ENCODE data around the gene C3orf18.
"Not testable (repeated sequence)": the region's sequence is repeated elsewhere in the genome, so short reads cannot be mapped to it uniquely, and the experiment has no call there.

C3orf18 gene

GRCh38 chr3:50515565-50516439 is 51.7 kb downstream of the C3orf18 start:
- H3K36me3 ChIP-seq (ENCODE audit: control insufficient read depth in 5 of 5, insufficient read depth in 5 of 5, low read length in 5 of 5), result no peaks in the 10 kb centered on the region
- H3K27me3 ChIP-seq (ENCODE audit: control insufficient read depth in 5 of 5, insufficient read depth in 4 of 5, low read length in 5 of 5), result peaks cover 2 to 20% (median 9%) of the 10 kb centered on the region in 5 donors
- no peak overlapping the region for H3K27ac ChIP-seq (ENCODE audit: low read depth, low read length)
- H3K4me1 ChIP-seq (ENCODE audit: control insufficient read depth in 5 of 5, insufficient read depth in 5 of 5, low read length in 5 of 5), result peaks cover 0 to 16% (median 13%) of the 10 kb centered on the region in 5 donors
- no peaks in the 10 kb centered on the region for H3K9me3 ChIP-seq (ENCODE audit: control insufficient read depth in 5 of 5, low read length in 5 of 5)
- no peak overlapping the region for H3K9ac ChIP-seq (ENCODE audit: low read length in 5 of 5)
- peak overlapping the region in 1 of 5 donors; percentile 2 for H3K4me3 ChIP-seq (ENCODE audit: low read depth in 1 of 5, low read length in 5 of 5)

- peaks cover 0 to 16% (median 13%) of the 10 kb centered on the region in 5 donors for H3K4me1 ChIP-seq (ENCODE audit: control insufficient read depth in 5 of 5, insufficient read depth in 5 of 5, low read length in 5 of 5)
- H3K27ac ChIP-seq (ENCODE audit: low read depth, low read length); H3K9me3 ChIP-seq (ENCODE audit: control insufficient read depth in 5 of 5, low read length in 5 of 5); H3K9ac ChIP-seq (ENCODE audit: low read length in 5 of 5); H3K4me3 ChIP-seq (ENCODE audit: low read depth in 1 of 5, low read length in 5 of 5); H3K36me3 ChIP-seq (ENCODE audit: control insufficient read depth in 5 of 5, insufficient read depth in 5 of 5, low read length in 5 of 5): not testable (repeated sequence)
- H3K27me3 ChIP-seq (ENCODE audit: control insufficient read depth in 5 of 5, insufficient read depth in 4 of 5, low read length in 5 of 5), result peaks cover 0 to 14% (median 0%) of the 10 kb centered on the region in 5 donors
Observed at GRCh38 chr3:50512908-50513307, 54.6 kb downstream of the C3orf18 start.

GRCh38 chr3:50512131-50512530 is 55.4 kb downstream of the C3orf18 start:
- H3K9me3 ChIP-seq (ENCODE audit: control insufficient read depth in 5 of 5, low read length in 5 of 5), result no peaks in the 10 kb centered on the region
- no peak overlapping the region for H3K4me3 ChIP-seq (ENCODE audit: low read depth in 1 of 5, low read length in 5 of 5)
- H3K9ac ChIP-seq (ENCODE audit: low read length in 5 of 5), result no peak overlapping the region
- no peak overlapping the region for H3K27ac ChIP-seq (ENCODE audit: low read depth, low read length)
- peaks cover 0 to 16% (median 13%) of the 10 kb centered on the region in 5 donors for H3K4me1 ChIP-seq (ENCODE audit: control insufficient read depth in 5 of 5, insufficient read depth in 5 of 5, low read length in 5 of 5)
- peaks cover 0 to 15% (median 2%) of the 10 kb centered on the region in 5 donors for H3K27me3 ChIP-seq (ENCODE audit: control insufficient read depth in 5 of 5, insufficient read depth in 4 of 5, low read length in 5 of 5)
- H3K36me3 ChIP-seq (ENCODE audit: control insufficient read depth in 5 of 5, insufficient read depth in 5 of 5, low read length in 5 of 5), result no peaks in the 10 kb centered on the region

- H3K36me3 ChIP-seq (ENCODE audit: control insufficient read depth in 5 of 5, insufficient read depth in 5 of 5, low read length in 5 of 5), result no peaks in the 10 kb centered on the region
- no peak overlapping the region for H3K4me3 ChIP-seq (ENCODE audit: low read depth in 1 of 5, low read length in 5 of 5)
- H3K27ac ChIP-seq (ENCODE audit: low read depth, low read length), result no peak overlapping the region
- H3K9ac ChIP-seq (ENCODE audit: low read length in 5 of 5), result no peak overlapping the region
- H3K4me1 ChIP-seq (ENCODE audit: control insufficient read depth in 5 of 5, insufficient read depth in 5 of 5, low read length in 5 of 5), result peaks cover 0 to under 1% (median under 1%) of the 10 kb centered on the region in 5 donors
- peaks cover 0 to 16% (median 3%) of the 10 kb centered on the region in 5 donors for H3K27me3 ChIP-seq (ENCODE audit: control insufficient read depth in 5 of 5, insufficient read depth in 4 of 5, low read length in 5 of 5)
- H3K9me3 ChIP-seq (ENCODE audit: control insufficient read depth in 5 of 5, low read length in 5 of 5), result no peaks in the 10 kb centered on the region
Observed at GRCh38 chr3:50510325-50510724, 57.2 kb downstream of the C3orf18 start.

DNA sequence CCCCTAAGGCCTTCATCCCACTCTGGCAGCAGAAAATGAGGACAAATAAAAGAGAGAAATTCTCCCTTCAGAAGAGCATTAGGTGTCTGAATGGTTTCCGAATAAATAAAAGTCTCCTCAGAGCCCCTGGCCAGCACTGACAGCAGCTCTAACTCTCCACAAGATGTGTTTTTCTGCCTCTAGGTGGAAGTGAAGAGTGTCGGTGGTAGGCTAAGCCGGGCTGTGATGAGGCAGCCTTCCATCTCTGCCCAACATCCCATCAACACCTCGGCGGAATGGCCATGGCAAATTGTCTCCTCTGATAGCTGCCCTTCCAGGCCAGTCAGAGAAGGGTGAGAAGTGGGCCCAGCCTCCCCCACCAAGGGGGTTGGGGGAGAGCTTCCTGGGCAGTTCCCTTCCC is 57.8 kb downstream of the C3orf18 start:
- Histone ChIP-seq H3K27ac (ENCODE audit: low read depth, low read length) (no peak overlapping the region), H3K4me3 (ENCODE audit: low read depth in 1 of 5, low read length in 5 of 5) (no peak overlapping the region), H3K9me3 (ENCODE audit: control insufficient read depth in 5 of 5, low read length in 5 of 5) (no peaks in the 10 kb centered on the region), H3K27me3 (ENCODE audit: control insufficient read depth in 5 of 5, insufficient read depth in 4 of 5, low read length in 5 of 5) (peaks cover 0 to 18% (median 6%) of the 10 kb centered on the region in 5 donors), H3K36me3 (ENCODE audit: control insufficient read depth in 5 of 5, insufficient read depth in 5 of 5, low read length in 5 of 5) (no peaks in the 10 kb centered on the region), H3K4me1 (ENCODE audit: control insufficient read depth in 5 of 5, insufficient read depth in 5 of 5, low read length in 5 of 5) (no peaks in the 10 kb centered on the region), H3K9ac (ENCODE audit: low read length in 5 of 5) (no peak overlapping the region)

GRCh38 chr3:50508821-50509220 is 58.7 kb downstream of the C3orf18 start:
- H3K36me3 ChIP-seq (ENCODE audit: control insufficient read depth in 5 of 5, insufficient read depth in 5 of 5, low read length in 5 of 5), result no peaks in the 10 kb centered on the region

More at GRCh38 chr3:50508821-50509220, 58.7 kb downstream of the C3orf18 start:
- no peak overlapping the region for H3K4me3 ChIP-seq (ENCODE audit: low read depth in 1 of 5, low read length in 5 of 5)
- no peak overlapping the region for H3K27ac ChIP-seq (ENCODE audit: low read depth, low read length)
- peaks cover 0 to 13% (median 6%) of the 10 kb centered on the region in 5 donors for H3K27me3 ChIP-seq (ENCODE audit: control insufficient read depth in 5 of 5, insufficient read depth in 4 of 5, low read length in 5 of 5)
- H3K9ac ChIP-seq (ENCODE audit: low read length in 5 of 5), result no peak overlapping the region
- H3K9me3 ChIP-seq (ENCODE audit: control insufficient read depth in 5 of 5, low read length in 5 of 5), result no peaks in the 10 kb centered on the region
- H3K4me1 ChIP-seq (ENCODE audit: control insufficient read depth in 5 of 5, insufficient read depth in 5 of 5, low read length in 5 of 5), result peaks cover 0 to 4% (median 2%) of the 10 kb centered on the region in 5 donors
